SKM-1 treated with dmso at 0.1 percent for 144 hours (cell line): ENCODE results near the gene SYPL1.

Experiments used
- DNase-seq: peaks from one replicate; lab custom pipeline; 2025; ENCODE audit not compliant: unreplicated experiment; lab: John Stamatoyannopoulos, UW

The SYPL1 gene

DNA sequence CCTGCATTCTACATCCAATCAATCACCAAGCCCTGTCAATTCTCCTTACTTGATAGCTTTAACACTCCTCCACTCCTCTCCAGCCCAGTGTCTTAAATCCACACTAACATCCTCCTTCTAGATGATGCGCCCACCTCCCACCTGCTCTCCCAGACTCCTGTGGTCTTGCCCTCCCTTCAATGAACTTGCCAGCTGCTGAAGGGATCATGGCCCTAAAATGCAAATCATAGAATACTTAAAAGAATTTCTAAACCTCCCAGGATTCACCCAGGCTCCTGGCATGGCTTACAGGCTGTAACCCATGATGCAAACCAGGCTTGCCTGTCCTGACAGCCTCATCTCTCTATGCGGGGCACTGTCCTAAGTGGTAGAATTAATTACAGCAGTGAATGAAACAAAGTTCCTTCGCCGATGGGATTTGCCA, 43.6 kb downstream of the SYPL1 start:
- no peak for DNase-seq

DNA sequence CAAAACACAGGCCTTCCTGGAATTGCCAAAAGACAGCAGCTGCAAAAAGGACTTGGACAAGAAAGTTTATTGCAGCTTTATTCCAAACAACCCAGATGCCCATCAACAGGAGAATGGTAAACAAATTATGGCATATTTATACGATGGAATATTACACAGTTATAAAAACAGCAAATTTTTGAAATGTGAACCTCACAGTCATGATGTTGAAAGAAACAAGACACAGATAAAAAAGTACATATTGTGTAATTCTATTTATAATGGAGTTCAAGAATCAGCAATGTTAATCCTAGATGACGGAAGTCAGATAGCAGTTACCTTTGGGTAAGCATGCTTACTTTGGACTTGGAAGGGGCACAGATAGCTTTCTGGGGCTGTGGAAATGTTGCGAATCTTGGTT, 44.4 kb downstream of the SYPL1 start:
- DNase-seq: no peak

DNA sequence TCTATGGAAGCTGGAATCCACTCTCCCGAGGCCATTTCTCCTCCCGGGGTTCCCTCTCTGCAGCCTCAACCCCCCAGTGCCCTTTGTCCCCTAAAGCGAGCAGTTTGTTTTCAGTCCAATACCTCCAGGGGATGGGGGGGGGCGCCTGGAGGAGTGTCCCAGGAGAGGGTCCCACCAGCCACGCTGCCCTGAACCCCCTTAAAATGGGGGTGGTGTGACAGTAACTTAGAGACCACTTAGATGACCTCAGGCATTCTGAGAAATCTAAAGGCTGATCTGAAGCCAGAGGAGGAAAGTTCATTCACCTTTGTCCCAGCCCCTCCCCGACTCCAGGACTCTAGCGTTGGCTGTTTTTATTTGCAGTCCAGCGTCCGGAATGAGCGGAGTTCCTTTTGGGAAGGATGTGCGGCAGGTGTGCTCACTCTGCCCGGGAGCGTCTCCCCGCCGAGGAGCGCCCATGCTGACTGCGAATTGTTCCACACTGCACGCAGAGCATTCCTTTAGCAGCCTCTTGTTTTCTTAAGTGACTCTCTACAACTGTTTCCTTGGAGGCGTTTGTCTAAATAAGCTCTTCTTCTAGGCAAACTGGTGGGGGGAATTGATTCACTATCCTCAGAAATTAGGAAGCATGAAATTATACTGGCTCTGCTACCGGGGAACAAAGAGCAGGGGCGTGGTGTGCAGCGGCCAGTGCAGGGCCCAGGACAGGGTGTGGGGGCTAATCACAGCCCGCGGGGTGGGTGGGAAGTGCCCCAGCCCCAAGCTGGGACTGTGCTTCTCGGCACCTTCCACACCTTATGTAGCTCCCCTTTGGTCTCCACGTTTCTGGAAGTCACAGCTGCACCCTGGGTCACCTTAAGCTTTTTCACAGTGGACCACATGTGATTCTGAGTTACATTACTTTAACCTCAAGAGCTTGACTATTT, 46.3 kb downstream of the SYPL1 start:
- DNase-seq: no peak

GRCh38 chr7:106064771-106065574, 47.1 kb downstream of the SYPL1 start:
- no peak for DNase-seq

DNA sequence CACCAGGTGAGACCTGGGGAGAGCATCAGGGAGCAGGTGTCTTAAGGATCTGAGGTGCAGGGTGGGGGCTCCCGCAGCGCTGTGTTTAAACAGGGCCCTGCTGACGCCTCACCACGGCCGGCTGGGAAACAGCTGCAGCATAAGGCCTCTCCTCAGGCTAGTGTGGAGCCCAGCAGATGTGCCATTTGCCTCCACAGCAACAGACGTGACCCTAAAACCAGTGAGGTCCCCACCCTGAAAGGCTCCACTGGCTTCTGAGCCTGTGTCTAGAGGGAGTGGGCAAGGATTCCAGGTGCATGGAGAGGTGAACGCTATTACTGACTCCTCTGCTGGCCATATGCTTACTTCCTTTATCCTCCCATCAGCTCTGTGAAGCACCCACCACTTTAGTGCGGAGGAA, 47.8 kb downstream of the SYPL1 start:
- no peak for DNase-seq

DNA sequence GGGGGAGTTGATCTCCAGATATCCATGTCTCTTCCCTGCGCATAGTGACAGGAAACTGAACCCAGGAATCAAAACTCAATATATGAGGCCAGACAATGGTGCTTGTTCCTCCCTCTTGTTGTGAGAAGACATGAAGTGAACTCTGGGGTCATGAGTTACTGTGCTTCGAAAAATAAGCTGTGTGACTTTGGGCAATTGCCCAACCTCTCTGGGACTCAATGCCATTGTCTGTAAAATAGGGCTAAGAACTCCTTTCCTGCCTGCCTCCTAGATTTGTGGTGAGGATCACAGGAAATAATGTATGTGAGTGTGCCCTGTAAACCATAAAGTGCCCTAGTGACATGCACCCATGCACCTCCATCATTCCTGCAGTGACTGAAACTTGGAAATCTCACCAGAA, 48.4 kb downstream of the SYPL1 start:
- no peak for DNase-seq

DNA sequence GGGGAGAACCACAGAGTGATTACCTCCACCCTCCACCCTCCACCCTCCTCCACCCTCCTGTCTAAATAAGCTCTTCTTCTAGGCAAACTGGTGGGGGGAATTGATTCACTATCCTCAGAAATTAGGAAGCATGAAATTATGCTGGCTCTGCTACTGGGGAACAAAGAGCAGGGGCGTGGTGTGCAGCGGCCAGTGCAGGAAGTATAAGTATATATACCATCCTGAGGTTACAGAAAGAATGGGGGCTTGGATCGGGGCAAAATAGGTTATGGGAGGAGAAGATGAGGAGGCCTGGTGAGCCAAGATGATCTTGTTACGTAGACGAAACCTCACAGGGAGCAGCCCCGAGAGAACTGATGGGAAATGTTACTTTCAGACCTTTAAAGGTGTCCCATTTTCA, 49.1 kb downstream of the SYPL1 start:
- DNase-seq: no peak

GRCh38 chr7:106062521-106062931, 49.6 kb downstream of the SYPL1 start:
- DNase-seq: no peak

GRCh38 chr7:106062006-106062405, 50.1 kb downstream of the SYPL1 start:
- DNase-seq: no peak

DNA sequence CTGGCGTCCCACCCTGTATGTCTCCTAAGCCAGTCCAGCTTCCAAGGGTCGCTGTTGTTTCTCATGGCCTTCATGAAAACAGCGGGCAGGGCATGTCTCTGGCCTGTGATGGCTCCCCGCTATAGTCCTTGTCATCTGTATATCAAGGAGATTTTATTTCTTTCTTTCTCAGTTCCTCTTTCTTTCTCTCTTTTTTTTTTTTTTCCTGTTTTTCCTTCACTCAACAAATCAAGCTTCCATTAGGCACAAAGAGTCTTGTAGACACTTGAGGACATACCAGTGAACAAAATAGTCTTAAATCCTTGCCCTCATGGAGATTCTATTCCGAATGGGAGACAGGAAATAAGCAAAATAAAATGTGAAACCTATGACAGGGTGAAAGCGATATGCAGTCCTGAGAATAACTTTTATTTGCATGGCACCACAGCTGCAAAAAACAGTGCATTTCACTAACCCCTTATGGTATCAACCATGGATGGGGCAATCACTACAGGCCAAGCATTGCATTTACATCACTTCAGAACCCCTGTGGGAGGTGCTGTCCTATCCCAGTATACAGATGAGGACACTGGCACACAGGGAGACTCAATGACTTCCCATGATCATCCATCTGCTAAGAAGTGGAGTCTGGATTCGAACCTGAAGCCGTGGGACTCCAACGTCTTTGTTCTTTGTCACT, 50.7 kb downstream of the SYPL1 start:
- no peak for DNase-seq

DNA sequence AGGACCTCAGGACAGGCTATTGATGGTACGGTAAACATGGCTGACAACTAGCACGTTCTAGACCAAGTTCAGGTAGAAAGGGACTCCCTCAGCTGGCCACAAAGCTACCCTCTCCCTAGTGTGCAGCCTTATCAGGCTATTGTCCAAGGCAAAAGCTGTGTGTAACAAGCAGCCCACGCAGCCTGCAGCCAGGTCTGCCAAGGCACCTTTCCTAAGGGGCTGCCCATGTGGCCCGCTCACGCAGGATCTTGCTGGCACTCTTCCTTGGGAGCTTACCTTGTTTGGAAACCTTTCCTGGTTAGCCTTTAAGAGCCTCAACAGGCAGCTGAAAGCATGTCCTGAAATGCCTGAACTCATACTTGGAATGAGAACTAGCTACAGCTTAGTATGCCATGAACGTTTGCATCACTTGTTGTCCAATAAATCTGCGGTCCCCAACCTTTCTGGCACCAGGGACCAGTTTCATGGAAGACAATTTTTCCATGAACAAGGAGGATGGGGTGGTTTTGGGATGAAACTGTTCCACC, 51.7 kb downstream of the SYPL1 start:
- no peak for DNase-seq

DNA sequence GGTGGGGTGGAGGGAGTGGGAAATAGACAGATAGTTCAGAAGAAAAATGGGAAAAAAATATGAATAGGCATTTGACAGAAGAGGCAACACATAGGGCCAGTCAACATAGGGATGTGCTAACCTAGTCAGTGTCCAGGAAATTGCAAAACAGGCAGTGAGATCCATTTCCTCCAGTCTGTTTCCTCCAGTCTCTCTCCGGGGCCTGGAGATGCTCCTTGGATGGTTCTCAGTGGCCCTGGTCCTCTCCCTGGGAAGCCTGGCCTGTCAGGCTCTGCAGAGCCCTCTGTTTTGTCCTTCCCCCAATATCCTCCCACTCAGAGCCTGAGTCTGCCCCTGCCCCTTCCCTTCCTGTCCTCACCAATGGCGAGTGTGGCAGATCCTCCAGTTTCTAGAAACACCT, 52.6 kb downstream of the SYPL1 start:
- DNase-seq: peak; percentile 70

DNA sequence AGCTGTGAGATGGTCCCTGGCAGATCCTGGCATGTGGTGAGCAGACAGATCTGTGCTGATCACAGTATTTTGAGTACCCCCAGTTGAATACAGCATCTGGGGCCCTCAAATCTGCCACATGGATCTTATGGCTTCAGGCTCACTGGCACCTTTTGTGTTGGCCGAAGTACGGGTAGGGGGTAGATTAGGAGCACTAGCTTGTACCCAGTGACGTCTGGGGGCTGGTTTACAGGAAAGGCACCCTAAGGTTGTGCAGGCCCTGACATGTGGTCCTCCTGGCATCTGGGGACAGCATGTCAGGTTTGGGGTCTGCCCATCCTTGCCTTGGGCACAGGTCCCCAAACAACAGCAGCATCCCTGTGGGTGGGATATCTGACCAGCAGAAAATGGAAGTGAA, 53.2 kb downstream of the SYPL1 start:
- DNase-seq: no peak

DNA sequence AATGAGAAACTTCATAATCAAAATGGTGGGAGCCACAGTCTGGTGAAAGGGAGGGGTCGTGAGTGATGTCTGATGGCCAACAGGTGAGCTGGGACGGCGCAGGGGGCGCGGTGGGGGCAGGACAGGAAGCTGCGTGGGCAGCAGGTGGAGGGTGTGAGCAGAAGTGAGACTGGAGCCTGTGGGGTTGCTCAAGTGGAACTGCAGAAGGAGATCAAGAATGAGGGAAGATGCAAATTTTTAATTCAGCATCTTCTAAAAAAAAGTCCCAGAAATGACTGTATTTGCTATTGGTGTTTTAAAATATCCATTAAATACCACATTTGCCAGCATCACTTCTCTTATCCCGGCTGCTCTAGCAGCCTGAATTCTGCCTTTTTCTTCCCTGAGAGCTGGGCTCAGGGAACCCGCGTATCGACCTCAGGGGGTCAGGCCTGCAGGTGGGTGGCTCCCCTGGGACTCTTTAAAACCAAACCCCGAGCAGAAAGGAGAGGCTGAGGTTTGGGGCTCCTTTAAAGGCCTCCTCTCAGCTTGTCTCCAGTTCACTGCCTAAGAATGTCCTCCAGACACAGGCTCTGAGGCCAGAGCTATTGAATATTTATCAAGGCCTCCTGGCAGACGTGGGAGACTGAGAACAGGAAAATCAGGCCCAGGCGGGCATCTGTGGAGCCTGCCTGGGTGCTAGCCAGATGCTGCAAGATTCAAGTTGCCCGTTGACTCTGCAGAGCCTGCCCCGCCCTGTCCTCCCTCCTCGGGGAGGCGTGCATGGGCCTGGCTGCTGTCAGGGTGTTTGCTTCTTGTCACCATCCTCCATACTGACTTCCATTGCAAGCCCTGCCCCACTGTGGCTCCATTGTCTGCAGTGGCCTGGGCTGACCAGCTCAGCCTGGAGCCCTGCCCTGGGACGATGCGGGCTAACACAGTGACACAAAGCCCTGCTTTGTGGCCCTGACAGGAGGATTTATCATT, 53.9 kb downstream of the SYPL1 start:
- DNase-seq: no peak

GRCh38 chr7:106057204-106057961, 54.7 kb downstream of the SYPL1 start:
- no peak for DNase-seq

DNA sequence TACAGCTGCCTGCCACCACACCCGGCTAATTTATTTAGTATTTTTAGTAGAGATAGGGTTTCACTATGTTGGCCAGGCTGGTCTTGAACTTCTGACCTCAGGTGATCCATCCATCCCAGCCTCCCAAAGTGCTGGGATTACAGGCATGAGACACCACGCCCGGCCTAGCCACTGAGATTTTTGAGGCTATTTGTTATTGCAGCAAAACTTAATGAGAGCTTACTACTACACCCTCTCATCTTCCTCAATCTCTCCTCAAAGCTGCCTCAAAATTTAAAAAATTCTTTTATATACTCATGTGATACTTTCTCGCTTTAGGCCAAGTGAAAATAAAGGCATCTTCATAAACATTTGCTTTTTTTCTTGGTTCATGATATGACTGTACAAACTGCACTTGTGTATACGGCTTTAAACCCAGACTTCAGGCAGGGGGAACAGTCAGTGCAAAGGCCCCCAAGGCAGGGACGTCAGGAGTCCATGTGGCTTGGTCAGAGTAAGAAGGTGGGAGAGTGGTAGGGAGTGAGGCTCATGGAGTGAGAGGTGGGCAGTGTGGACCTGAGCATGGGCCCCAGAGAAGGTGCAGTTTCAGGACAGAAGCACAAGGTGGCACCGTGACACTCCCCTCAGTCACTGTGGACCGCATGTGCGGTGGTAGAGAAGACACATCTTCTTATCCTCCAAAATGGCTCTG, 55.5 kb downstream of the SYPL1 start:
- DNase-seq: peak; percentile 66

- DNase-seq: no peak
Measured at GRCh38 chr7:106054971-106055532, 57.1 kb downstream of the SYPL1 start.

DNA sequence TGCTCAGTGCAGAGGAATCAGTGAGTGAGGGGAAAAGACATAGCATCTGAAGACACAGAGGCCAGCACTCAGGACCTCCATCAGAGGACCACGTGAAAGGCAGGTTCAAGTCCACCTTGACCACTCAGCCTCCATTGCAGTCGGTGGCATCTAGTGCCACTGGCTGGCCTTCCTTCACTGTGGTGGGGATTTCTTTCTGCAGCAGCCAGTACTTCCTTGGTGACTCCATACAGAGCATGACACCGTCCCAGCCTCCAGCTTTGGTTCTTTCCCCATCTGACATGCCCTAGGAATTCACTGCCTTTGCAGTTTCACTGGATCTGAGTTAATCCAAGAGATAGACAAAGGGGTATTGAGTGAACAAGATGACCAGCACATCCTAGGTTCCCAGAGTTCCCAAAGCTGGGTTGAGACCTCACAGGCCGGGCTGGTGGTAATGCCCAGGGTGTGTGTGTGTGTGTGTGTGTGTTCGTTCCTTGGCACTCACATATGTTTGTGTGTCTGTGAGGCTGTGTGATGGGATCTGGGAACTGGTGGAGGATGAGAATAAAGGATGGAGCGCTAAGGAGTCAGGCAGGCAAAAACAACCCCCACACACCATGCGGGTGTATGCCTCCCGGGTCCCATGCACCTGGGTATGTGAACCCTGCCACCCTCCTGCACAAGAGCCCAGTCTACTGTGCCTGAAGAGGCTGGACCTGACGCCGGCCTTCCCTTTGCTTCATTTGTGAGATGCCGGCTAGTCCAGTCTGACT, 57.8 kb downstream of the SYPL1 start:
- no peak for DNase-seq
